NB4 (cell line): ENCODE data around the gene MFAP4.

Experiments used
- POLR2A ChIP-seq: IDR thresholded peaks from 2 replicates; pipeline ENCODE4 v1.6.1; 2011; ENCODE audit warnings: mild to moderate bottlenecking; ENCODE audit not compliant: insufficient read length; ENCODE audit errors: extremely low read depth
- TF ChIP-seq, protein P1 (sequence below): IDR thresholded peaks from one replicate; pipeline ENCODE4 v1.5.1; 2012; ENCODE audit warnings: low read depth, low read length
- TF ChIP-seq, protein P2 (sequence below): IDR thresholded peaks from 2 replicates; pipeline ENCODE4 v1.6.1; 2011; ENCODE audit warnings: low read depth, low read length

DNA sequence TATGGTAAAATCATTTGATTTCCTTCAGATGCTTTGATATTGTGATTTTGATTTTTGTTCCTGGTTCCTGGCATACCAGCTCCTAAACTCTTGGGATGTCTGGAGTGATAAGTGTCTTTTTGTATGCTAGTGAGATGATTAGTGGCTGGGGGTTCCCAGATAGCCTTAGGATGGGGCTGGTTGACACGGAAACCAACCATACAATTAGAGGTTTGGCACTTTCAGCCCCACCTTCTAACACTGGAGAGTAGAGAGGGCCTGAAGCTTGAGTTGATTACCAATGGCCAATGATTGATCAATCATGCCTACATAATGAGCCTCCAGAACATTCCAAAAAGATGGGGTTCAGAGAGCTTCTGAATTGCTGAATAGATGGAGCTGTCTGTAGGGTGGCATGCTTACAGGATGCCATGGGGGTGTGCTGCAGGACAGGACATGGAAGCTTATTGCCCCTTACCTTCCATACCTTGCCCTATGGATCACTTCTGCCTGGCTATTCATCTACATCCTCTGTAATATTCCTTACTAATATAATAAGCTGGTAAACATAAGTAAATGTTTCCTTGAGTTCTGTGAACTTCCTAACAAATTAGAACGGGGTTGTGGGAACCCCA is 46.8 kb upstream of the MFAP4 start:
- TF ChIP-seq, protein P1, sequence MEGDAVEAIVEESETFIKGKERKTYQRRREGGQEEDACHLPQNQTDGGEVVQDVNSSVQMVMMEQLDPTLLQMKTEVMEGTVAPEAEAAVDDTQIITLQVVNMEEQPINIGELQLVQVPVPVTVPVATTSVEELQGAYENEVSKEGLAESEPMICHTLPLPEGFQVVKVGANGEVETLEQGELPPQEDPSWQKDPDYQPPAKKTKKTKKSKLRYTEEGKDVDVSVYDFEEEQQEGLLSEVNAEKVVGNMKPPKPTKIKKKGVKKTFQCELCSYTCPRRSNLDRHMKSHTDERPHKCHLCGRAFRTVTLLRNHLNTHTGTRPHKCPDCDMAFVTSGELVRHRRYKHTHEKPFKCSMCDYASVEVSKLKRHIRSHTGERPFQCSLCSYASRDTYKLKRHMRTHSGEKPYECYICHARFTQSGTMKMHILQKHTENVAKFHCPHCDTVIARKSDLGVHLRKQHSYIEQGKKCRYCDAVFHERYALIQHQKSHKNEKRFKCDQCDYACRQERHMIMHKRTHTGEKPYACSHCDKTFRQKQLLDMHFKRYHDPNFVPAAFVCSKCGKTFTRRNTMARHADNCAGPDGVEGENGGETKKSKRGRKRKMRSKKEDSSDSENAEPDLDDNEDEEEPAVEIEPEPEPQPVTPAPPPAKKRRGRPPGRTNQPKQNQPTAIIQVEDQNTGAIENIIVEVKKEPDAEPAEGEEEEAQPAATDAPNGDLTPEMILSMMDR, result no peak
- TF ChIP-seq POLR2A, result no peak
- TF ChIP-seq, protein P2, sequence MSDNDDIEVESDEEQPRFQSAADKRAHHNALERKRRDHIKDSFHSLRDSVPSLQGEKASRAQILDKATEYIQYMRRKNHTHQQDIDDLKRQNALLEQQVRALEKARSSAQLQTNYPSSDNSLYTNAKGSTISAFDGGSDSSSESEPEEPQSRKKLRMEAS, result no peak
